Keratinocyte (primary cell): ENCODE results near the gene MDM2. TPM values are rescaled to one million over a fixed set of nuclear protein-coding genes. Genes with fewer than 3 reads are reported as not detected.

Source experiments
- DNase-seq: peaks from one replicate; pipeline ENCODE4 v3.0.0-alpha.2; 2011; ENCODE audit warnings: low read depth, missing footprints, low spot score
- FAIRE-seq: peaks from 2 replicates; lab custom pipeline; 2011; peaks lifted over from hg19 to GRCh38; lab: Jason Lieb, UNC
- H2AFZ ChIP-seq: 2 replicates; pipeline ENCODE4 v1.6.0; 2012; ENCODE audit warnings: low read length, control low read depth, inconsistent platforms; ENCODE audit not compliant: control insufficient read depth
- H3K27ac ChIP-seq: 2 replicates; pipeline ENCODE4 v1.5.1; 2011; ENCODE audit warnings: low read length; ENCODE audit not compliant: control insufficient read depth, insufficient read depth
- H3K27me3 ChIP-seq: 3 replicates; pipeline ENCODE4 v1.6.0; 2011; ENCODE audit warnings: low read length; ENCODE audit not compliant: control insufficient read depth, insufficient read depth; ENCODE audit errors: extremely low read depth
- H3K36me3 ChIP-seq, 2 experiments: 2 replicates in 1 of 2; 3 replicates in 1 of 2; pipeline ENCODE4 v1.5.1; 2011; ENCODE audit warnings: low read length in 2 of 2, mild to moderate bottlenecking in 1 of 2; ENCODE audit not compliant: control insufficient read depth in 2 of 2, insufficient read depth in 2 of 2; ENCODE audit errors: extremely low read depth in 1 of 2
- H3K4me1 ChIP-seq: 3 replicates; pipeline ENCODE4 v1.5.1; 2011; ENCODE audit warnings: low read length; ENCODE audit not compliant: control insufficient read depth, insufficient read depth; ENCODE audit errors: extremely low read depth
- H3K4me2 ChIP-seq: 3 replicates; pipeline ENCODE4 v1.6.0; 2011; ENCODE audit warnings: low read depth, low read length; ENCODE audit not compliant: control insufficient read depth, insufficient read depth; ENCODE audit errors: extremely low read depth
- H3K4me3 ChIP-seq, 3 experiments: fragments of 200-600 bp in 1 of 3; sonication (generic) in 1 of 3; 2 replicates in 2 of 3; 3 replicates in 1 of 3; pipeline ENCODE4 v1.5.1; 2011 to 2016; ENCODE audit warnings: low read length in 3 of 3, mild to moderate bottlenecking in 3 of 3, control low read depth in 2 of 3, inconsistent platforms in 1 of 3, low read depth in 1 of 3, mixed read lengths in 1 of 3, mixed run types in 1 of 3, moderate library complexity in 1 of 3; ENCODE audit not compliant: control insufficient read depth in 2 of 3, insufficient read depth in 2 of 3; ENCODE audit errors: extremely low read depth in 1 of 3
- H3K79me2 ChIP-seq: 2 replicates; pipeline ENCODE4 v1.6.0; 2012; ENCODE audit warnings: low read length; ENCODE audit not compliant: control insufficient read depth, insufficient read depth
- H3K9ac ChIP-seq: 3 replicates; pipeline ENCODE4 v1.6.0; 2011; ENCODE audit warnings: low read length; ENCODE audit not compliant: control insufficient read depth, insufficient read depth; ENCODE audit errors: extremely low read depth
- H3K9me1 ChIP-seq: 3 replicates; pipeline ENCODE4 v1.6.0; 2011; ENCODE audit warnings: low read length; ENCODE audit not compliant: control insufficient read depth, insufficient read depth; ENCODE audit errors: extremely low read depth
- H3K9me3 ChIP-seq: 2 replicates; pipeline ENCODE4 v1.5.1; 2012; ENCODE audit warnings: low read depth, low read length; ENCODE audit not compliant: control insufficient read depth
- H4K20me1 ChIP-seq: 3 replicates; pipeline ENCODE4 v1.6.0; 2011; ENCODE audit warnings: low read length; ENCODE audit not compliant: control insufficient read depth, insufficient read depth; ENCODE audit errors: extremely low read depth
- EZH2 ChIP-seq: IDR thresholded peaks from one replicate; pipeline ENCODE4 v1.6.1; 2012; ENCODE audit warnings: inconsistent platforms, mild to moderate bottlenecking, low read length, moderate library complexity
- dilution Hi-C: fragments of 300-500 bp; cut with MboI; formaldehyde crosslinking; loops from one replicate; pipeline ENCODE4 v1.7.0; 2020; ENCODE audit warnings: low sequenced_read_pairs; ENCODE audit not compliant: extremely low pct_ligation_motif_present
- polyA plus RNA-seq, 5 experiments: library from polyadenylated mRNA; depleted of rRNA in 3 of 5; stranded (reverse) in 3 of 5; stranded (forward) in 1 of 5; unstranded in 1 of 5; fragments of >200 nt; gene quantifications; 1 replicate in 1 of 5; 2 replicates in 3 of 5; 3 replicates in 1 of 5; pipeline versions ENCODE4 v1.2.1 to v1.2.3, GENCODE V29; 2011 to 2012; ENCODE audit warnings: missing spikeins in 2 of 5, low read depth in 1 of 5, low replicate concordance in 1 of 5
- TF ChIP-seq, protein P1 (sequence below), 3 experiments: IDR thresholded peaks in 1 of 3; conservative IDR thresholded peaks in 1 of 3; optimal IDR thresholded peaks in 1 of 3; 2 replicates in 2 of 3; 3 replicates in 1 of 3; pipeline versions ENCODE3 to v1.5.1; 2011; ENCODE audit warnings: low read length in 3 of 3, mild to moderate bottlenecking in 3 of 3, moderate library complexity in 2 of 3, control low read depth in 1 of 3, inconsistent platforms in 1 of 3; ENCODE audit not compliant: insufficient read depth in 2 of 3; ENCODE audit errors: extremely low read depth in 1 of 3

The MDM2 gene
- polyA plus RNA-seq, 1 donor (not counting 4 experiments of a cell fraction or from before 2014, with no cell fraction given) = 55.0 TPM

DNA sequence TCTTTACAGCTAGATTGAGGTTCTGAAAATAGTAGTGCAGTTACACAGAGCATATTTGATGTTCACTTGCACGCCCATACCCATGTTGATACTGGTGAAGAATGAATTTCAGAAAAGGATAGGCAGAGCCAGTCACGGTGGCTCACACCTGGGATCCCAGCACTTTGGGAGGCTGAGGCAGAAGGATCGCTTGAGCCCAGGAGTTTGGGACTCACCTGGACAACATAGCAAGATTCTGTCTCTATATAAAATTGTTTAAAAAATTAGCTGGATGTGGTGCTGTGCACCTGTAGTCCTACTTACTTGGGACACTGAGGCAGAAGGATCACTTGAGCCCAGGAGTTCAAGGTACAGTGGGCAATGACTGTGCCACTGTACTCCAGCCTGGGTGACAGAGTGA, 56.6 kb downstream of the MDM2 start:
- H3K36me3 ChIP-seq = no peaks in the 10 kb centered on the region
- H4K20me1 ChIP-seq = no peaks in the 10 kb centered on the region
- dilution Hi-C loops = no loop called here
- H3K27me3 ChIP-seq = no peaks in the 10 kb centered on the region
- no peak overlapping the region for H3K4me3 ChIP-seq
- FAIRE-seq = no peak
- H2AFZ ChIP-seq = no peak overlapping the region
- H3K9ac ChIP-seq = no peak overlapping the region
- H3K27ac ChIP-seq = no peak overlapping the region
- H3K79me2 ChIP-seq = no peaks in the 10 kb centered on the region
- DNase-seq = no peak
- H3K4me2 ChIP-seq = no peak overlapping the region
- no peaks in the 10 kb centered on the region for H3K9me1 ChIP-seq
- no peaks in the 10 kb centered on the region for H3K9me3 ChIP-seq
- TF ChIP-seq, protein P1, sequence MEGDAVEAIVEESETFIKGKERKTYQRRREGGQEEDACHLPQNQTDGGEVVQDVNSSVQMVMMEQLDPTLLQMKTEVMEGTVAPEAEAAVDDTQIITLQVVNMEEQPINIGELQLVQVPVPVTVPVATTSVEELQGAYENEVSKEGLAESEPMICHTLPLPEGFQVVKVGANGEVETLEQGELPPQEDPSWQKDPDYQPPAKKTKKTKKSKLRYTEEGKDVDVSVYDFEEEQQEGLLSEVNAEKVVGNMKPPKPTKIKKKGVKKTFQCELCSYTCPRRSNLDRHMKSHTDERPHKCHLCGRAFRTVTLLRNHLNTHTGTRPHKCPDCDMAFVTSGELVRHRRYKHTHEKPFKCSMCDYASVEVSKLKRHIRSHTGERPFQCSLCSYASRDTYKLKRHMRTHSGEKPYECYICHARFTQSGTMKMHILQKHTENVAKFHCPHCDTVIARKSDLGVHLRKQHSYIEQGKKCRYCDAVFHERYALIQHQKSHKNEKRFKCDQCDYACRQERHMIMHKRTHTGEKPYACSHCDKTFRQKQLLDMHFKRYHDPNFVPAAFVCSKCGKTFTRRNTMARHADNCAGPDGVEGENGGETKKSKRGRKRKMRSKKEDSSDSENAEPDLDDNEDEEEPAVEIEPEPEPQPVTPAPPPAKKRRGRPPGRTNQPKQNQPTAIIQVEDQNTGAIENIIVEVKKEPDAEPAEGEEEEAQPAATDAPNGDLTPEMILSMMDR (optimal IDR thresholded peaks at IDR 0.05 in 1 of 3, IDR thresholded peaks at IDR 0.05 in 1 of 3, conservative IDR thresholded peaks at IDR 0.05 in 1 of 3; ENCODE audit: extremely low read depth in 1 of 3, insufficient read depth in 2 of 3, low read length in 3 of 3) = no peak
- TF ChIP-seq EZH2 = no peak
- peaks cover 11% of the 10 kb centered on the region for H3K4me1 ChIP-seq

DNA sequence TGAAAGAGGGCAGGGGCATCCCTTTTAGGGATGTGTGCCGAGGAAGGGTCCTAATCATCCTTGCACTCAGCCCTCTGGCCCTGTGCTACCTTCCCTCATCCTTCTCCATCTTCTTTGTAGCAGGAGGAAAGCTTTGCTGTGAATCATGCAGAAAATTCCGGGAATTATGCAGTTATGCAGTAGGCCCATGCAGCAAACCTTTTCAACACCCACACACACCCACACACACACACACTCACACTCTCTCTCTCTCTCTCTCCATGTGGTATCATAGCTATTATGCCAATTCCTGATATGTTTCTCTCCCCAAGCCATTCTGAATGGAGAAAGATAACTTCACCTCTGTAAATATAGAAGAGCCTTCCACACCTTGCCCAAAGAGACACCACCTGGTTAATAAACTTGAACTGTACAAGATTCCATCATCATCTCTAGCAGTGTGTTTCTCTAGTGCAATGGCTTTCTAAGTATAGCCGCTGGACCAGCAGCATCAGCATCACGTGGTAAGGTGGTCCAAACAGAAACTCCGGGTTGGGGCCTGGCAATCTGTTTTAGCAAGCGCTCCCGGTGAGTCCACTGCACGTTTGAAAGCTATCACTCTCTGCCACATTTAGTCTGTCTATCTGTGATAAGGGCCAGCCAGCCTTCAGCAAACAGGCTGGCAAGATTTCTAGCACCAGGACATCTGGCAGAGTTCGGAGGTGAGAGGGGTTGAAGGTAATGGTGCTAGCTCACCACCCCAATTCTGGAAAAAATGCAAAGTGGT, 57.6 kb downstream of the MDM2 start:
- Histone ChIP-seq H3K4me2 (no peak overlapping the region), H3K9ac (no peak overlapping the region), H3K79me2 (no peaks in the 10 kb centered on the region), H3K9me1 (no peaks in the 10 kb centered on the region), H3K36me3 (no peaks in the 10 kb centered on the region), H3K27me3 (no peaks in the 10 kb centered on the region), H3K4me3 (no peak overlapping the region), H3K27ac (no peak overlapping the region), H4K20me1 (no peaks in the 10 kb centered on the region), H3K4me1 (peaks cover 11% of the 10 kb centered on the region), H3K9me3 (no peaks in the 10 kb centered on the region), H2AFZ (no peak overlapping the region)
- FAIRE-seq (no peak), DNase-seq (no peak)
- dilution Hi-C loops = no loop called here
- TF ChIP-seq, protein P1 (optimal IDR thresholded peaks at IDR 0.05 in 1 of 3, IDR thresholded peaks at IDR 0.05 in 1 of 3, conservative IDR thresholded peaks at IDR 0.05 in 1 of 3; ENCODE audit: extremely low read depth in 1 of 3, insufficient read depth in 2 of 3, low read length in 3 of 3) = no peak
- no peak for TF ChIP-seq EZH2
